GM19025 (cell line): Measurements from ENCODE around the gene ZCCHC9.
"Not testable (repeated sequence)": the region's sequence is repeated elsewhere in the genome, so short reads cannot be mapped to it uniquely, and the experiment has no call there.

Source experiments
- ATAC-seq: cut with Tn5 transposase; IDR thresholded peaks from one replicate; pipeline ENCODE4 v1.9.1; 2021; ENCODE audit warnings: mild to moderate bottlenecking, low read depth, moderate library complexity; ENCODE audit not compliant: unreplicated experiment

Gene ZCCHC9

GRCh38 chr5:81303563-81303962 is 2.2 kb downstream of the ZCCHC9 start:
- no peak for ATAC-seq

- no peak for ATAC-seq
Measured at GRCh38 chr5:81305785-81306184, 4.4 kb downstream of the ZCCHC9 start.

GRCh38 chr5:81308836-81309235 is 7.4 kb downstream of the ZCCHC9 start:
- ATAC-seq, result no peak

- ATAC-seq, result no peak
Measured at GRCh38 chr5:81310402-81311063, 9.1 kb downstream of the ZCCHC9 start.

- ATAC-seq, result no peak
Measured at GRCh38 chr5:81313278-81313677, 11.9 kb downstream of the ZCCHC9 start.

- ATAC-seq, result no peak
Measured at GRCh38 chr5:81313686-81314085, 12.3 kb downstream of the ZCCHC9 start.

GRCh38 chr5:81314581-81314980 is 13.2 kb downstream of the ZCCHC9 start:
- ATAC-seq, result no peak

- no peak for ATAC-seq
Measured at GRCh38 chr5:81315336-81315735, 13.9 kb downstream of the ZCCHC9 start.

GRCh38 chr5:81315830-81316229 is 14.4 kb downstream of the ZCCHC9 start:
- ATAC-seq, result no peak

GRCh38 chr5:81316571-81316970 is 15.2 kb downstream of the ZCCHC9 start:
- ATAC-seq, result no peak

- ATAC-seq, result no peak
Measured at GRCh38 chr5:81317536-81317935, 16.1 kb downstream of the ZCCHC9 start.

- ATAC-seq, result no peak
Measured at GRCh38 chr5:81326554-81326953, 25.2 kb downstream of the ZCCHC9 start.

- no peak for ATAC-seq
Measured at GRCh38 chr5:81334304-81335061, 33.1 kb downstream of the ZCCHC9 start.

- ATAC-seq, result no peak
Measured at GRCh38 chr5:81335946-81336345, 34.6 kb downstream of the ZCCHC9 start.

- ATAC-seq, result no peak
Measured at GRCh38 chr5:81336556-81336955, 35.2 kb downstream of the ZCCHC9 start.

- ATAC-seq, result no peak
Measured at GRCh38 chr5:81337803-81338202, 36.4 kb downstream of the ZCCHC9 start.

GRCh38 chr5:81338213-81338612 is 36.8 kb downstream of the ZCCHC9 start:
- not testable (repeated sequence) for ATAC-seq

- ATAC-seq, result no peak
Measured at GRCh38 chr5:81344736-81345135, 43.3 kb downstream of the ZCCHC9 start.

GRCh38 chr5:81345411-81346003 is 44.1 kb downstream of the ZCCHC9 start:
- ATAC-seq, result no peak

- no peak for ATAC-seq
Measured at GRCh38 chr5:81349161-81349560, 47.8 kb downstream of the ZCCHC9 start.

GRCh38 chr5:81350507-81350906 is 49.1 kb downstream of the ZCCHC9 start:
- ATAC-seq, result no peak

- ATAC-seq, result no peak
Measured at GRCh38 chr5:81353189-81353588, 51.8 kb downstream of the ZCCHC9 start.
